Natural killer cell (primary cell): ENCODE data around the gene JPH2. TPM values are rescaled to one million over a fixed set of nuclear protein-coding genes. Genes with fewer than 3 reads are reported as not detected.

ENCODE experiments used
- ATAC-seq, 3 donors: fragments of 150-1000 bp in 2 of 3; fragments of 200-7000 bp in 1 of 3; cut with Tn5 transposase; 1 replicate in 1 of 3; 2 replicates in 2 of 3; pipeline ENCODE4 v1.10.0; 2021; ENCODE audit warnings: mild to moderate bottlenecking in 2 of 3, moderate library complexity in 2 of 3
- DNase-seq, 2 donors: peaks; one replicate each; pipeline versions ENCODE4 v3.0.0 to v3.0.0-alpha.2; 2013 to 2021; ENCODE audit warnings: mixed read lengths in 1 of 2
- H3K27ac ChIP-seq: one replicate; pipeline ENCODE4 v1.5.1; 2013; ENCODE audit warnings: mild to moderate bottlenecking, low read length
- H3K27me3 ChIP-seq: one replicate; pipeline ENCODE4 v1.6.1; 2013; ENCODE audit warnings: low read length; ENCODE audit not compliant: control insufficient read depth, insufficient read depth
- H3K36me3 ChIP-seq: one replicate; pipeline ENCODE4 v1.6.1; 2013; ENCODE audit warnings: low read length; ENCODE audit not compliant: control insufficient read depth, insufficient read depth
- H3K4me1 ChIP-seq: one replicate; pipeline ENCODE4 v1.6.1; 2013; ENCODE audit warnings: low read length; ENCODE audit not compliant: control insufficient read depth, insufficient read depth
- H3K4me3 ChIP-seq: one replicate; pipeline ENCODE4 v1.5.1; 2013; ENCODE audit warnings: low read length
- H3K9me3 ChIP-seq: one replicate; pipeline ENCODE4 v1.6.1; 2013; ENCODE audit warnings: low read length; ENCODE audit not compliant: control insufficient read depth, insufficient read depth
- H3K27ac Mint-ChIP-seq, 2 donors: one replicate each; pipeline ENCODE4 v1.8.0; 2022; ENCODE audit warnings: mild to moderate bottlenecking in 2 of 2, mixed read lengths in 2 of 2, moderate library complexity in 1 of 2
- H3K27me3 Mint-ChIP-seq, 2 donors: one replicate each; pipeline ENCODE4 v1.8.0; 2022; ENCODE audit warnings: low read depth in 2 of 2, mixed read lengths in 2 of 2
- H3K36me3 Mint-ChIP-seq: one replicate; pipeline ENCODE4 v1.8.0; 2022; ENCODE audit warnings: mixed read lengths
- H3K4me1 Mint-ChIP-seq, 2 donors: one replicate each; pipeline ENCODE4 v1.8.0; 2022; ENCODE audit warnings: mixed read lengths in 2 of 2
- H3K4me3 Mint-ChIP-seq: one replicate; pipeline ENCODE4 v1.8.0; 2022; ENCODE audit warnings: mild to moderate bottlenecking, moderate library complexity, mixed read lengths
- H3K9me3 Mint-ChIP-seq, 2 donors: one replicate each; pipeline ENCODE4 v1.8.0; 2022; ENCODE audit warnings: mixed read lengths in 2 of 2
- WGBS: methylation state at CpG from one replicate; pipeline ENCODE4 v1.1.7; 2013; ENCODE audit warnings: missing lambda C conversion rate; ENCODE audit not compliant: insufficient coverage; 5-methylcytosine and 5-hydroxymethylcytosine counted together
- intact Hi-C: fragments of 100-400 bp; cut with micrococcal nuclease; formaldehyde crosslinking; loops from one replicate; pipeline ENCODE4 v1.14.2; 2022
- total RNA-seq, 4 donors: library from RNA; stranded (reverse); fragments of 120-200 nt in 1 of 4; gene quantifications; one replicate each; pipeline versions ENCODE4 v1.2.3 to v1.2.4, GENCODE V29; 2013 to 2022
- TF ChIP-seq, protein P1 (sequence below): fragments of 200-600 bp; IDR thresholded peaks from one replicate; pipeline ENCODE4 v1.8.0; 2022; ENCODE audit warnings: antibody characterized with exemption

JPH2 gene
- total RNA-seq, 3 donors from 2014 or later (not counting 1 experiment from before 2014, with no cell fraction given): not detected

DNA sequence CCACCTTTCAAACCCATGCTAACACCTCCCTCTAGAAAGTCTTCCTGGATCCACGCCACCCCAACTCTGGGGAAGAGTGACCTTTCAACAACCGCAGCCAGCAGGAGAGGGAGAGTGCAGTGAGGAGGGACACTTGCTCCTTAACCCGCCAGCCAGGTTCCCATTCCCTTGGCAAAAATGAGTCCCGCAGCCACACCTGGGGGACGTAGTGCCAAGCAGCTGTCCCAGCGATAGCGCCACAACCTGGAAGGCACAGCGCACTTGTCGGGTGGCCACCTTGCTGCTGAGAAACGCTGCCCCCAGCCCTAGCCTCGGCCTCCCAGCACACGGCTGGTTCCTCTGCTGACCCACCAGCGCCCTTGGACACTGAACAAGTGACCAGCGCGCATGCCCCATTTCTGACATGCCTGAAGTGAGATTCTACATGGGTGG is 119.3 kb downstream of the JPH2 start:
- peaks cover 3% of the 10 kb centered on the region for H3K27me3 ChIP-seq
- H3K36me3 ChIP-seq: no peaks in the 10 kb centered on the region
- H3K4me3 Mint-ChIP-seq: peak overlapping the region; percentile 28
- ATAC-seq: no peak
- H3K9me3 Mint-ChIP-seq: no peaks in the 10 kb centered on the region
- DNase-seq: no peak
- H3K4me1 Mint-ChIP-seq: peaks cover 24 to 38% of the 10 kb centered on the region in 2 donors
- H3K4me1 ChIP-seq: peaks cover 37% of the 10 kb centered on the region
- H3K27me3 Mint-ChIP-seq: peaks cover 32 to 38% of the 10 kb centered on the region in 2 donors
- H3K27ac Mint-ChIP-seq: no peak overlapping the region
- H3K36me3 Mint-ChIP-seq: no peaks in the 10 kb centered on the region
- 98% methylated on average over 15 of the region's 15 CpGs for WGBS
- TF ChIP-seq, protein P1, sequence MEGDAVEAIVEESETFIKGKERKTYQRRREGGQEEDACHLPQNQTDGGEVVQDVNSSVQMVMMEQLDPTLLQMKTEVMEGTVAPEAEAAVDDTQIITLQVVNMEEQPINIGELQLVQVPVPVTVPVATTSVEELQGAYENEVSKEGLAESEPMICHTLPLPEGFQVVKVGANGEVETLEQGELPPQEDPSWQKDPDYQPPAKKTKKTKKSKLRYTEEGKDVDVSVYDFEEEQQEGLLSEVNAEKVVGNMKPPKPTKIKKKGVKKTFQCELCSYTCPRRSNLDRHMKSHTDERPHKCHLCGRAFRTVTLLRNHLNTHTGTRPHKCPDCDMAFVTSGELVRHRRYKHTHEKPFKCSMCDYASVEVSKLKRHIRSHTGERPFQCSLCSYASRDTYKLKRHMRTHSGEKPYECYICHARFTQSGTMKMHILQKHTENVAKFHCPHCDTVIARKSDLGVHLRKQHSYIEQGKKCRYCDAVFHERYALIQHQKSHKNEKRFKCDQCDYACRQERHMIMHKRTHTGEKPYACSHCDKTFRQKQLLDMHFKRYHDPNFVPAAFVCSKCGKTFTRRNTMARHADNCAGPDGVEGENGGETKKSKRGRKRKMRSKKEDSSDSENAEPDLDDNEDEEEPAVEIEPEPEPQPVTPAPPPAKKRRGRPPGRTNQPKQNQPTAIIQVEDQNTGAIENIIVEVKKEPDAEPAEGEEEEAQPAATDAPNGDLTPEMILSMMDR: no peak
- no peak overlapping the region for H3K27ac ChIP-seq
- H3K4me3 ChIP-seq: no peak overlapping the region
- intact Hi-C loops: loop anchor here (5.0 kb wide), 1 partner anchor 40 kb away; no protein-coding TSS in a partner anchor
- H3K9me3 ChIP-seq: no peaks in the 10 kb centered on the region

DNA sequence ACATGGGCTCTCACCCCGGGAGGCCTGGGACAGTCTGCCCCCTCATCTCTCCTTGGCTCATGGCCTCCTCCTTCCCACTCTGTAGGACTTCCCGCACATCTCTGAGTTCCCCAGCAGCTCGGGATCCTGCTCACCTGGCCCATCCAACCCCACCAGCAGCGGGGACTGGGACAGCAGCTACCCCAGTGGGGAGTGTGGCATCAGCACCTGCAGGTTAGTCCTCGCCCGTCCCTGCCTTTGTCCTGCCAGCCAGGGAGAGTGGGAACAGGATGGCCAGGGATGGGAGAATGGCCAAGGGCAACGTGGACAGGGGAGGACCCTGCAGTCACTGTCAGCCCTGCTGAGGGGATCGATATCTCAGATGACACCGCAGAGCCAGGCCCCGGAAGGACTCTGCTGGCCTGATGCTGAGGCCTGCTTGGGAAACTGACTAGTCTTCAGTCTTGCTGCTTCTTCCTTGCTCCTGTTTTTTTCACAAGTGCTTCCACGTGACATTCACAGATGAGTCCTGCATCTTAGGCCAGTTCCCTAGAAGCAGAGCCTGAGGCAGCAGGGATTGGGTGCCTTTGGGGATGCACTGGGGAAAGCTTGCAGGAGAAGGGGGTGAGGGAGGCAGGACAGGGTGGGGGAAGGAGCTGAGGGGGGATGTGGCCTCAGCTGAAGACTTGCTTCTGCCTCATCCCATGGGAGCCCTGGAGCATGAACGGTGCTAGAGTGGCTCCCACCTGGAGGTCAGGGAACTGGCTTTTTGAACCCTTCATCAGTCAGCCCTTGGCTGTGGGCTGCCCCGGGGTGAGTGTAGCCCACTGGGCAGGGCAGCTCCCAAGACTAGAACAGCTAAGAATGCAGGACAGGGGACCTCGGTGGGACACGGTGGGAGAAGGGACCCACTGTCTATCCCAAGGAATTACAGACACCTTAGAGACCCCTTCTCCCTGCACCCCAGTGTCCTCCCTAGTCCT is 120.1 kb downstream of the JPH2 start:
- no peaks in the 10 kb centered on the region for H3K9me3 Mint-ChIP-seq
- DNase-seq: no peak
- no peak for ATAC-seq
- no peaks in the 10 kb centered on the region for H3K36me3 Mint-ChIP-seq
- no peak overlapping the region for H3K27ac Mint-ChIP-seq
- TF ChIP-seq, protein P1: no peak
- Histone ChIP-seq H3K27ac (no peak overlapping the region), H3K4me1 (peaks cover 37% of the 10 kb centered on the region), H3K4me3 (no peak overlapping the region), H3K36me3 (no peaks in the 10 kb centered on the region), H3K27me3 (peaks cover 3% of the 10 kb centered on the region), H3K9me3 (no peaks in the 10 kb centered on the region)
- intact Hi-C loops: loop anchor here (5.0 kb wide), 1 partner anchor 40 kb away; no protein-coding TSS in a partner anchor
- peaks cover 24 to 36% of the 10 kb centered on the region in 2 donors for H3K4me1 Mint-ChIP-seq
- H3K4me3 Mint-ChIP-seq: peak overlapping the region; percentile 28
- 96% methylated on average over 15 of the region's 15 CpGs for WGBS
- H3K27me3 Mint-ChIP-seq: peaks cover 34 to 35% of the 10 kb centered on the region in 2 donors

DNA sequence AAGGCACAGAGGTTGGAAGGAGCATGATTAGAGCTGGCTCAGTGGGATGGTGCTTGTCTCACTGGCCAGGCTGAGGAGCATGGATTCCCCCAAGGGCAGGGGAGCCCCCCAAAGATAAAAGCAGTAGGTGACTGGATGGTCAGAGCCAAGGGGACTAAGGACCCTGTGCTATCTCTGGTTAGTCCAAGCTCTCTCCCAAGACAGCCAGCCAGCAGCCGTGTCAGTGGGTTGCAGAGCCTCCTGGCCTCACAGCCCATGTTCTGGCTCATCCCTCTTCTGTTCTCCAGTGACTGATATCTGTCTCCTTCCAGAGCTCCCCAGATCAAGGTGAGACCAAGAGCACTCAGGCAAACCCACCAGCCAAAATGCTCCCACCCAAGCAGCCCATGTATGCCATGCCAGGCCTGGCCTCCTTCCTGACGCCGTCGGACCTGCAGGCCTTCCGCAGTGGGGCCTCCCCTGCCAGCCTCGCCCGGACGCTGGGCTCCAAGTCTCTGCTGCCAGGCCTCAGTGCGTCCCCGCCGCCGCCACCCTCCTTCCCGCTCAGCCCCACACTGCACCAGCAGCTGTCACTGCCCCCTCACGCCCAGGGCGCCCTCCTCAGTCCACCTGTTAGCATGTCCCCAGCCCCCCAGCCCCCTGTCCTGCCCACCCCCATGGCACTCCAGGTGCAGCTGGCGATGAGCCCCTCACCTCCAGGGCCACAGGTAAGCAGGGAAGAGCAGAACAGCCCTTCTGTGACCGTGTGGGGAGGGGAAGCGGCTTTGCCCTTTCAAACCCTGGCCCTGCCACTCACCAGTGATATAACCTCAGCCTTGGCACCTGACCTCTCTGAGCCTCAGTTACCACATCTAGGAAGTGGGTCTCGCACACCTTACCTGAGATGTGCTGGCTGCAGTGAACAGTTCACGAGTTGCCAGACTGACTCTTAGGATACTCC is 121.3 kb downstream of the JPH2 start:
- Histone ChIP-seq H3K27me3 (peaks cover 3% of the 10 kb centered on the region), H3K36me3 (no peaks in the 10 kb centered on the region), H3K9me3 (no peaks in the 10 kb centered on the region), H3K27ac (no peak overlapping the region), H3K4me1 (peaks cover 30% of the 10 kb centered on the region), H3K4me3 (no peak overlapping the region)
- TF ChIP-seq, protein P1: no peak
- Mint-ChIP-seq H3K4me3 (no peak overlapping the region), H3K36me3 (no peaks in the 10 kb centered on the region), H3K9me3 (no peaks in the 10 kb centered on the region), H3K27ac (no peak overlapping the region), H3K27me3 (peaks cover 40% of the 10 kb centered on the region in 2 donors), H3K4me1 (peaks cover 22 to 31% of the 10 kb centered on the region in 2 donors)
- 95% methylated on average over 20 of the region's 20 CpGs for WGBS
- no peak for ATAC-seq
- DNase-seq: no peak
- intact Hi-C loops: loop anchor here (5.0 kb wide), 1 partner anchor 38 kb away; no protein-coding TSS in a partner anchor
